T-helper 1 cell treated with Interleukin-12 subunit alpha and Interleukin-12 subunit beta and Interleukin-4 antibody, amounts not matched to agents 30 μg/mL and 1 μg/mL, for 36 hours (primary cell): Measurements from ENCODE around the gene ZNF497.
"Not testable (repeated sequence)": the region's sequence is repeated elsewhere in the genome, so short reads cannot be mapped to it uniquely, and the experiment has no call there.

Experiments
- H3K27ac Mint-ChIP-seq: one replicate; pipeline ENCODE4 v1.8.0; 2021; ENCODE audit warnings: mild to moderate bottlenecking, mixed read lengths
- H3K27me3 Mint-ChIP-seq: one replicate; pipeline ENCODE4 v1.8.0; 2021; ENCODE audit warnings: low read depth, mixed read lengths
- H3K36me3 Mint-ChIP-seq: one replicate; pipeline ENCODE4 v1.8.0; 2021; ENCODE audit warnings: low read depth, mixed read lengths
- H3K4me1 Mint-ChIP-seq: one replicate; pipeline ENCODE4 v1.8.0; 2021; ENCODE audit warnings: low read depth, mixed read lengths
- H3K4me3 Mint-ChIP-seq: one replicate; pipeline ENCODE4 v1.8.0; 2021; ENCODE audit warnings: mild to moderate bottlenecking, moderate library complexity, mixed read lengths
- H3K9me3 Mint-ChIP-seq: one replicate; pipeline ENCODE4 v1.8.0; 2021; ENCODE audit warnings: mixed read lengths

ZNF497 gene

DNA sequence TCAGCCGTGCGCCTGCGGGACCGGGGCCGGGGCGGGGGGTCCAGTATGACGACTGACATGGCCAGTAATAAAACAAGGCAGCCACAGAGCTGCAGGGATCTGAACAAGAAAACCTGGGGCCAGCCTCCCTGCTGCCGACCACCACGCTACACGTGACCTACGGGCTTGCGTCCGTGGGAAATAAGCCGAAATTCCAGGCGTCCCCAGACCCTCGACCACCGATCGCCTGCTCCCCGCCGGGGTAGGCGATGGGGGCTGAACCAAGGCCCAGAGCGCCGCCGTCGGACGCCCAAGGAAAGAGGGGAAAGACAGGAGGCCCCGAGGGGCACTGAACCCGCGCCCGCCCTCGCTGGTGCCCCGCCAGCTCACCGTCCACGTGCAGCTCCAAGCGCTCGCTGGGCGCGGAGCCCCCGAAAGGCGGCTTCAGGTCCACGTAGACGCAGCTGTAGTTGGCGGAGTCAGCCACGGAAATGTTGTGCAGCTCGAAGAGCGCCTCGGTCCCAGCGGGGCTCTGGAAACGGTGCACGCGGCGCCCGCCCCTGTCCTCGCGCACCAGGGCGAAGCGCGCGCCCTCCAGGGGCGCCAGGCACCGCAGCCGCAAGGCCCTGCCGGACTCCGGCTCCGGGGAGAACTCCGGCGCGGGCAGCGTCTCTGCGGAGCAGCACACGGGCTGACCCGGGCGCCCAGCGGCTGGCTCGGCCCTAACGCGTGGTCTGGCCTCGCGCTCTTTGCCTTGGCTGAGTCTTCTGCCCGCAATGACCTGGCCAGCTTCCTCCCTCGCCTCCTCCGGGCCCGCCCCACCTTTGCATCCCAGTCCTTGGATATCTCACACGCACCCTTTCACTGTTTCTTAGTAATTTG is 12.3 kb downstream of the ZNF497 start:
- Mint-ChIP-seq H3K4me3 (no peak overlapping the region), H3K27ac (no peak overlapping the region), H3K36me3 (peaks cover 4% of the 10 kb centered on the region), H3K27me3 (no peaks in the 10 kb centered on the region), H3K4me1 (peaks cover 15% of the 10 kb centered on the region), H3K9me3 (no peaks in the 10 kb centered on the region)

DNA sequence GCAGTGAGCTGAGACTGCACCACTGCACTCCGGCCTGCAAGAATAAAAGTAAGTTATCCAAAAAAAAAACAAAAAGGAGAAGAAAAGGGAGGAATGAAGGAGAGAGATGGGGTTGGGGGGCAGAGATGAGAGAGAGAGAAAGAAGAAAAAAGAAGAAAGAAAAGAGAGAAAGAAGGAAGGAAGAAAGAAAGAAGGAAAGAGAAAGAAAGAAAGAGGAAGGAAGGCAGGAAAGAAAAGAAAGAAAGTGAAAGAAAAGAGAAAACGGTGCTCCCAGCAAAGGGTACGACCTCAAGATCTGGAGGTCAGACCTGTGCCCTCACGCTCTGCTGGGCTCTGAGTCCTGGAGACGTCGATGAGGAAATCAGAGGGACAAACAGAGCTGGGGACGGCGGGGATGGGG is 13.0 kb downstream of the ZNF497 start:
- Mint-ChIP-seq H3K4me1 (peaks cover 15% of the 10 kb centered on the region), H3K27me3 (no peaks in the 10 kb centered on the region), H3K36me3 (peaks cover 4% of the 10 kb centered on the region), H3K27ac (no peak overlapping the region), H3K4me3 (peak overlapping the region; percentile 36), H3K9me3 (no peaks in the 10 kb centered on the region)

DNA sequence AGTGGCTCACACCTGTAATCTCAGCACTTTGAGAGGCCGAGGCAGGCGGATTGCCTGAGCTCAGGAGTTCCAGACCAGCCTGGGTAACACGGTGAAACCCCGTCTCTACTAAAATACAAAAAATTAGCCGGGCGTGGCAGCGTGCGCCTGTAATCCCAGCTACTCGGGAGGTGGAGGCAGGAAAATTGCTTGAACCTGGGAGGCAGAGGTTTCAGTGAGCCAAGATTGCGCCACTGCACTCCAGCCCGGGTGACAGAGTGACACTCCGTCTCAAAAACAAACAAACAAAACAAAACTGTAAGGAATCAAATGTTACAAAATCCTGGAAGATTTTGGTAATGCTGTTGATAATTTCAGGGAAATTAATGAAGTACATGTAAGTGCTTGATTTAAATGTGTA is 14.5 kb downstream of the ZNF497 start:
- not testable (repeated sequence) for H3K27me3 Mint-ChIP-seq, H3K9me3 Mint-ChIP-seq, H3K36me3 Mint-ChIP-seq
- H3K4me1 Mint-ChIP-seq: peaks cover 17% of the 10 kb centered on the region
- peak overlapping the region; percentile 91 for H3K4me3 Mint-ChIP-seq
- H3K27ac Mint-ChIP-seq: peak overlapping the region; percentile 82

DNA sequence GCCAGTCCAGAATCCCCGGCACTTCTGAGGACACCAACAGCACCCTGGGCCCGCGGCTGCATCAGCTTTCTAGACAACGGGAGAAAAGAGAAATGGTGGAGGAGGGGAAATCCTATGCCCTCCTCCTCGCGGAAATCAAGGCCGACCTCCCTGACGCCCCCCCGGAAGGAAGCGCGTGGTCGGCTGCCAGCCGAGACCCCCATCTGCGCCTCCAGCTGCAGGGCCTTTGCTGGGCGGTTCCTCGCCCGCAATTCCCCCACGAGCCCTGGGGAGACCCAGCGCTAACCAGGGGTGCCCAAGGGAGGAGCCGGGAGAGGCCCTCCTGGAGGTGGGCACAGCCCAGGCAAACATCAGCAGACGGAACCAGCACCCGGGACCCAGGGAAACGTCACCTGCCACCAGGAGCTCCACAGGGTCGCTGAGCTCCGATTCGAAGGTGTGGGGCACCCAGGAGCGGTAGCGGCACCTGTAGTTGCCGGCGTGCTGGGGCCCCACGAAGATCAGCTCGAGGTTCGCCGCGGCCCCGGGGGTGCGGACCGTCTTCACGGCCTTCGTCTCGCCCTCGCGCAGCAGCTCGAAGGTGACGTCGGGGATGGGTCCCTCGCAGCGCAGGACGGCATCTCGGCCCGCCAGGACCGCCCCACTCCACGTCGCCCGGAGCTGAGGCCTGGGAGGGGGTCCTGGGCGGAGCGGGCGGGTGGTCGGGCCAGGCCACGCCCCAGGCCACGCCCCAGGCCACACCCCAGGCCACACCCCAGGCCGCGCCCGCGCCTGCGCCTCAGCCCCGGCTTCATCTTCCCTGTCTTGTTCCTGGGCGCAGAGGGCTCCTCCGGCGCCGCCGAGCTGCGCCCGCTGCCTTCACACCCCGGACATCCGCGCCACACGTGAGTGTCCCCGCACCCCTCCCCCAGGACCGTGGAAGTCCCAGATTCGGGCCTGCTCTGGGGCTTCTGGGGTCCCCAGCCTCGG is 15.3 kb downstream of the ZNF497 start:
- H3K27ac Mint-ChIP-seq: peak overlapping the region; percentile 82
- no peaks in the 10 kb centered on the region for H3K27me3 Mint-ChIP-seq
- peaks cover 17% of the 10 kb centered on the region for H3K4me1 Mint-ChIP-seq
- H3K9me3 Mint-ChIP-seq: peaks cover 4% of the 10 kb centered on the region
- H3K4me3 Mint-ChIP-seq: peak overlapping the region; percentile 91
- peaks cover 6% of the 10 kb centered on the region for H3K36me3 Mint-ChIP-seq

DNA sequence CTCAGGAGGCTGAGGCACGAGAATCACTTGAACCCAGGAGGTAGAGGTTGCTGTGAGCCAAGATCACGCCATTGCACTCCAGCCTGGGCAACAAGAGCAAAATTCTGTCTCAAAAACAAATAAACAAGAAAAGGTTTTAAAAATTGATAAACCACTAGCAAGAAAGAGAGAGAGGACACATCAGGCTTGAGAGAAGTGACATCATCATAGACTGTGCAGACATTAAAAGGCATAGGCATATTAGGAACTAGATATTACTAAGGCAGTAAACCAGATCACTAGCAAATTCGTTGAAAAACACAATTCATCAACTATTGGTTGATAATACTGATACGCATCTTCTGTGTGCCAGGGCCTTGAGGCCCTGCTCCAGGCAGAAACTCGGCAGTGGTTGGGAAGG is 17.0 kb downstream of the ZNF497 start:
- Mint-ChIP-seq H3K4me3 (peak overlapping the region; percentile 68), H3K27me3 (no peaks in the 10 kb centered on the region), H3K36me3 (peaks cover 17% of the 10 kb centered on the region), H3K27ac (no peak overlapping the region), H3K4me1 (peaks cover 17% of the 10 kb centered on the region), H3K9me3 (peaks cover 4% of the 10 kb centered on the region)

DNA sequence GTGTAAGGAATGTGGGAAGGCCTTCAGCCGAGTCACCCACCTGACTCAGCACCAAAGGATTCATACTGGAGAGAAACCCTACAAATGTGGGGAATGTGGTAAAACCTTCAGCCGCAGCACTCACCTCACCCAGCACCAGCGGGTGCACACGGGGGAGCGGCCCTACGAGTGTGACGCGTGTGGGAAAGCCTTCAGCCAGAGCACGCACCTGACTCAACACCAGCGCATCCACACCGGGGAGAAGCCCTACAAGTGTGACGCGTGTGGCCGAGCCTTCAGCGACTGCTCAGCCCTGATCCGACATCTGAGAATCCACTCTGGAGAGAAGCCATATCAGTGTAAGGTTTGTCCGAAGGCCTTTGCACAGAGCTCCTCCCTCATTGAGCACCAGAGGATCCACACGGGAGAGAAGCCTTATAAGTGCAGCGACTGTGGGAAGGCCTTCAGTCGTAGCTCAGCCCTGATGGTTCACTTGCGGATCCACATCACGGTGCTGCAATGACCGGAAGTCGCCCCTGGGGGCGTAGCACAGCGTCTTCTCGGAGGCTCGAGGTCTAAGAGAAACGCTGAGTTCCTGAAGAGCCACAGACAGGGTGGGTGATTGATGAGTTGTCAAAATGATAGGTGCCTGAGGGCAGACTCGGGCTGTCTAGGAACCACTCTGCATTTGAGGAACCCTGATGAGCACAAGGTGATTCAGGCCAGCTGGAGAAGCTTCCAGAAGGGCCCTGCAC is 23.6 kb downstream of the ZNF497 start:
- Mint-ChIP-seq H3K27me3 (no peaks in the 10 kb centered on the region), H3K36me3 (peaks cover 48% of the 10 kb centered on the region), H3K4me1 (peaks cover 6% of the 10 kb centered on the region), H3K27ac (no peak overlapping the region), H3K4me3 (no peak overlapping the region), H3K9me3 (peaks cover 16% of the 10 kb centered on the region)

DNA sequence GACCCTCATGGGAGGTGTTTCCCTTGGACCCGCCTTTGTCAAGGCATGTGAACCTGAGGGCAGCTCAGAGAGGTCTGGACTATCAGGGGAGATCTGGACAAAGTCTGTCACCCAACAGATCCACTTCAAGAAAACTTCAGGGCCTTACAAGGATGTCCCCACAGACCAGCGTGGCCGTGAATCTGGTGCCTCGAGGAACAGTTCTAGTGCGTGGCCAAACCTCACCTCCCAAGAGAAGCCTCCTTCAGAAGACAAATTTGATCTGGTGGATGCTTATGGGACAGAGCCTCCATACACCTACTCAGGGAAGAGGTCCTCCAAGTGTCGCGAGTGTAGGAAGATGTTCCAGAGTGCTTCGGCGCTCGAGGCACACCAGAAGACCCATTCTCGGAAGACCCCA is 24.2 kb downstream of the ZNF497 start:
- Mint-ChIP-seq H3K4me1 (peaks cover 4% of the 10 kb centered on the region), H3K9me3 (peaks cover 16% of the 10 kb centered on the region), H3K4me3 (no peak overlapping the region), H3K27me3 (no peaks in the 10 kb centered on the region), H3K36me3 (peaks cover 48% of the 10 kb centered on the region), H3K27ac (no peak overlapping the region)

DNA sequence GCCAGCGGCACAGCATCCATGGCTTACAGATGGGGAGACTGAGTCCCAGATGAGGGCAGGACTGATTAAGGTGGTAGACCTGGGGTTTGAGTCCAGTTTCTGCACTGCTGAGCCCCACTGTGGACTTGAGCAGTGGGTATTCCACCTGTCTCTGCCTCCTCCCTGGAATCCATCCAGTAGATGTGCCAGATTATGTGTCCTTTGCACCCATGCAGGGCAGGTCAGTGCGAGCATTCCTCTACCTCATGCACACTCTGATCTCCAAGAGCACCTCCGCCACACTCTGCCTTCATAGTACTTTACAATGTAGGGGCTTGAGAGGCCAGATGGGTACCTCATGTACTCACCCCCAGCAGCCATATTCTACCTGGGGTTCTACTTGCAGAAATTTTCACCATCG is 25.7 kb downstream of the ZNF497 start:
- H3K4me1 Mint-ChIP-seq: peaks cover 7% of the 10 kb centered on the region
- H3K27ac Mint-ChIP-seq: no peak overlapping the region
- no peak overlapping the region for H3K4me3 Mint-ChIP-seq
- H3K27me3 Mint-ChIP-seq: no peaks in the 10 kb centered on the region
- peaks cover 12% of the 10 kb centered on the region for H3K9me3 Mint-ChIP-seq
- H3K36me3 Mint-ChIP-seq: peaks cover 44% of the 10 kb centered on the region

DNA sequence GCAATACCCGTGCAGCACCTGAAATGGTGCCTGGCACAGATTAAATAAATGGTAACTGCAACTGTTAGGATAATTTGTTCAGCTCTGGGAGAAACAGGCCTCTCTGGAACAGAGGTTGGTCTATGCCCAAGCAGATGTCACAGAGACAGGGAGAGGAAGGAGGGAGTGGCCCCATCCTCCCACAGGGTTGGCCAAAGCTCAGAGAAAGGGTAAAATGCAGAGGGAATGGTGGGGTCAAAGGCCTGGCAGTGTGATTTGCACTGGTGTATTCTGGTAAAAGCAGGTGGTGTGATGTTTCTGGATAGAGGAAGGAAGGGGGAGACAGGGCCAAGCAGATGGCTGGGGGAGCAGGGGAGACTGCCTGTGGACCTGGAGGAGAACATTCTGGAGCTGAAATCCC is 26.3 kb downstream of the ZNF497 start:
- Mint-ChIP-seq H3K4me3 (no peak overlapping the region), H3K4me1 (peaks cover 7% of the 10 kb centered on the region), H3K27me3 (no peaks in the 10 kb centered on the region), H3K27ac (no peak overlapping the region), H3K36me3 (peaks cover 41% of the 10 kb centered on the region), H3K9me3 (peaks cover 12% of the 10 kb centered on the region)

DNA sequence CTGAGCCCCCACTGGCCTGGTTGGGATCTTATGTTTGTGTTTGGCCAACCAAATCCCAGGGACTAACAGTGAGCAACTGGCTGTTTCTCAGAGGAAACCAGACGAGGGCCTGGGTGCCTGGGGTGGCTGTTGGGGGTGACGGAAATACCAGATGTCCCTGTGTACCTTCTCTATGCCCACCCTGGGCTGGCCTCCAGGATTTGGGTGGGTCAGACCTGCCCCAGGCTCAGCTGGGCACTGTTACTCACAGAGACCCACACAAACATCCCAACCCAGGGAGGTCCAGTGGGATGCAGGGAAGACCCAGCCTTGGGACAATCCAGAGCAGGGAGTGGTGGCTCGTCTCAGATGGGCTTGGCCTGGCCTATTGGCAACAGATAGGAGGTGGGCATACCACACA is 26.9 kb downstream of the ZNF497 start:
- peaks cover 7% of the 10 kb centered on the region for H3K4me1 Mint-ChIP-seq
- H3K9me3 Mint-ChIP-seq: peaks cover 12% of the 10 kb centered on the region
- no peak overlapping the region for H3K27ac Mint-ChIP-seq
- H3K36me3 Mint-ChIP-seq: peaks cover 36% of the 10 kb centered on the region
- no peaks in the 10 kb centered on the region for H3K27me3 Mint-ChIP-seq
- no peak overlapping the region for H3K4me3 Mint-ChIP-seq

DNA sequence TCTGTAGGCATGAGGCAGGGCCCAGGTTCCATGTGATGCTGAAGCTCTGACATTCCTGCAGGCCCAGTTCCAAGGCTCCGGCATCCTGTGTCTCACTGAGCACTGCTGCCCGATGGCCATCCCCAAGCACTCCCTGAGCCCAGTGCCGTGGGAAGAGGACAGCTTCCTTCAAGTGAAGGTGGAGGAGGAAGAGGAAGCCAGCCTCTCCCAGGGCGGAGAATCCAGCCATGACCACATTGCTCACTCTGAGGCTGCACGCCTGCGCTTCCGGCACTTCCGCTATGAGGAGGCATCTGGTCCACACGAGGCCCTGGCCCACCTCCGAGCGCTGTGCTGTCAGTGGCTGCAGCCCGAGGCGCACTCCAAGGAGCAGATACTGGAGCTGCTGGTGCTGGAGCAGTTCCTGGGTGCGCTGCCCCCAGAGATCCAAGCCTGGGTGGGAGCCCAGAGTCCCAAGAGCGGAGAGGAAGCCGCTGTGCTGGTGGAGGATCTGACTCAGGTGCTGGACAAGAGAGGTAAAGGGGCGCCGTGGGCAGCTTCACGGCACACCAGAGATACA is 27.8 kb downstream of the ZNF497 start:
- Mint-ChIP-seq H3K36me3 (peaks cover 31% of the 10 kb centered on the region), H3K9me3 (peaks cover 8% of the 10 kb centered on the region), H3K27ac (no peak overlapping the region), H3K27me3 (no peaks in the 10 kb centered on the region), H3K4me3 (no peak overlapping the region), H3K4me1 (peaks cover 4% of the 10 kb centered on the region)

DNA sequence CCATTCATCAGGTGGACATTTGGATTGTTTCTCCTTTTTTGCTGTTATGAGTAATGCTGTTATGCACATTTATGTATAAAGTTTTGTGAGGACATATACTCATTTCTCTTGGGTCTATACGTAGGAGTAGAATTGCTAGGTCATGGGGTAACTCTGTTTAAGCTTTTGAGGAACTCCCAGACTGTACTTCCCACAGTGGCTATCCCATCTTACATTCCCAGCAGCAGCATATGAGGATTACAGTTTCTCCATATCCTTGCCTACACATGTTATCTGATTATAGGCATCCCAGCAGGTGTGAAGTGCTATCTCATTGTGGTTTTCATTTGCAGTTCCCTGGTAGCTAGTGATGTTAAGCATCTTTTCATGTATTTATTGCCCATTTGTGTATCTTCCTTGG is 29.9 kb downstream of the ZNF497 start:
- Mint-ChIP-seq H3K27ac (no peak overlapping the region), H3K4me3 (no peak overlapping the region), H3K4me1 (peaks cover 10% of the 10 kb centered on the region), H3K27me3 (no peaks in the 10 kb centered on the region), H3K36me3 (peaks cover 13% of the 10 kb centered on the region), H3K9me3 (no peaks in the 10 kb centered on the region)

DNA sequence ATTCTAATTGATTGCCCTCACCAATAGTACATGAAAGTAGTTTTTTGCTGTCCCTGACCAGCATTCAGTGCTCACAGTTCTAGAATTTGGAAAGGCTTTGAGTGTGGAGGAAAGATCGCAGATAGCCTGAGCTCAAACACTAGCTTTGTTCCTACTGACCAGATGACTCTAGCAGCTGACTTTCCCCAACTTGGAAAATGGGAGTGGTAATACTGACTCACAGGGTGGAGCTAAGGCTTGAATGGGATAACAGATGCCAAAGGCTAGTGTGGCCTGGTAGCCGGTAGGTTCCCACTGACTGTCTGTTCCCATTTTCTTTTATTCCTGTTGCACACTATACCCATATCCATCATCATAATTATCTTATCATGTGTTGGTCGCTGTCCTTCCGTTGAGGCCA is 32.1 kb downstream of the ZNF497 start:
- H3K27ac Mint-ChIP-seq: no peak overlapping the region
- peaks cover 10% of the 10 kb centered on the region for H3K4me1 Mint-ChIP-seq
- no peak overlapping the region for H3K4me3 Mint-ChIP-seq
- H3K36me3 Mint-ChIP-seq: peaks cover 5% of the 10 kb centered on the region
- H3K27me3 Mint-ChIP-seq: no peaks in the 10 kb centered on the region
- H3K9me3 Mint-ChIP-seq: no peaks in the 10 kb centered on the region

DNA sequence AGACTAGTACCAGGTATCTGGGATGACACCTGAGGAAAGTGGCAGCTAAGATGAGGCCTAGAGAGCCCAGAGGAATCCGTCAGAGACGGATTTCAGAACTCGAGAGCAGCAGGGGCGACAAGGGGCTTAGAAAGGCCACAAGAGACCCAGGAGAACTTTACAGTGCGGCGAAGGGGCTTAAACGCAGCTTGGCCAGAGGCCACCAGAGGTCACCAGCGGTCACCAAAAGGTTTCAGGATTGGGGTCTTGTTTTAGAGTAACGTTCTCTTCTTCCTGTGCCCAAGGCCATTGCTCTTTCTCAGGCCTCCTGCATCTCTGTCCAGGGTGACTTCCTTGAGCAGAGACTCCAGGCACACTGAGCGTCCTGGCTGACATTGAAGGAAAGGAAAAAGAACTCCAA is 33.6 kb downstream of the ZNF497 start:
- H3K27ac Mint-ChIP-seq: no peak overlapping the region
- no peaks in the 10 kb centered on the region for H3K9me3 Mint-ChIP-seq
- no peak overlapping the region for H3K4me3 Mint-ChIP-seq
- H3K27me3 Mint-ChIP-seq: no peaks in the 10 kb centered on the region
- no peaks in the 10 kb centered on the region for H3K36me3 Mint-ChIP-seq
- peaks cover 10% of the 10 kb centered on the region for H3K4me1 Mint-ChIP-seq
